SK-N-SH treated with all-trans-retinoic acid at 6 μM for 48 hours (cell line): Measurements from ENCODE around the gene MORC4.

ENCODE experiments used
- ATAC-seq: fragments of 200-7000 bp; cut with Tn5 transposase; 3 replicates; pipeline ENCODE4 v1.9.1; 2020; ENCODE audit warnings: mild to moderate bottlenecking, moderate library complexity
- ARNTL ChIP-seq: fragments of 450-650 bp; formaldehyde crosslinking; IDR thresholded peaks from 2 replicates; pipeline ENCODE4 v1.5.0; 2020; ENCODE audit warnings: low read depth, mild to moderate bottlenecking, moderate library complexity, borderline replicate concordance
- BACH2 ChIP-seq: fragments of 250-450 bp; sonication (Bioruptor Pico); IDR thresholded peaks from 2 replicates; pipeline ENCODE4 v1.9.0; 2021; ENCODE audit warnings: mild to moderate bottlenecking, borderline replicate concordance
- CREB5 ChIP-seq: fragments of 250-450 bp; sonication (Bioruptor Pico); IDR thresholded peaks from 2 replicates; pipeline ENCODE4 v1.5.1; 2020; ENCODE audit warnings: low read depth, mild to moderate bottlenecking, moderate library complexity
- CSDC2 ChIP-seq: fragments of 250-450 bp; sonication (Bioruptor Pico); IDR thresholded peaks from 2 replicates; pipeline ENCODE4 v1.5.0; 2020; ENCODE audit warnings: mild to moderate bottlenecking, moderate library complexity
- ESRRG ChIP-seq: fragments of 250-450 bp; sonication (Bioruptor Pico); IDR thresholded peaks from 2 replicates; pipeline ENCODE4 v1.6.1; 2021; ENCODE audit warnings: mild to moderate bottlenecking
- GLIS3 ChIP-seq: fragments of 250-450 bp; sonication (Bioruptor Pico); IDR thresholded peaks from 2 replicates; pipeline ENCODE4 v1.5.0; 2020; ENCODE audit warnings: mild to moderate bottlenecking, moderate library complexity
- ISL1 ChIP-seq: fragments of 250-450 bp; sonication (Bioruptor Pico); IDR thresholded peaks from 2 replicates; pipeline ENCODE4 v2.1.2; 2022; ENCODE audit warnings: mild to moderate bottlenecking, moderate library complexity
- OSR1 ChIP-seq: fragments of 250-450 bp; sonication (Bioruptor Pico); IDR thresholded peaks from 2 replicates; pipeline ENCODE4 v1.8.0; 2022; ENCODE audit warnings: moderate library complexity, mild to moderate bottlenecking, inconsistent platforms
- PATZ1 ChIP-seq: fragments of 250-450 bp; sonication (Bioruptor Pico); IDR thresholded peaks from 2 replicates; pipeline ENCODE4 v1.8.0; 2020; ENCODE audit warnings: mild to moderate bottlenecking, moderate library complexity, borderline replicate concordance
- PPARA ChIP-seq: fragments of 250-450 bp; sonication (Bioruptor Pico); IDR thresholded peaks from 2 replicates; pipeline ENCODE4 v1.5.0; 2020; ENCODE audit warnings: mild to moderate bottlenecking, borderline replicate concordance
- RARB ChIP-seq: fragments of 250-450 bp; sonication (Bioruptor Pico); IDR thresholded peaks from 2 replicates; pipeline ENCODE4 v1.8.0; 2021; ENCODE audit warnings: mild to moderate bottlenecking, moderate library complexity
- SNAI2 ChIP-seq: fragments of 250-450 bp; sonication (Bioruptor Pico); IDR thresholded peaks from 2 replicates; pipeline ENCODE4 v1.5.0; 2020; ENCODE audit warnings: mild to moderate bottlenecking, moderate library complexity
- TOX ChIP-seq: fragments of 250-450 bp; sonication (Bioruptor Pico); IDR thresholded peaks from 2 replicates; pipeline ENCODE4 v1.8.0; 2021; ENCODE audit warnings: mild to moderate bottlenecking, moderate library complexity, borderline replicate concordance
- TSHZ2 ChIP-seq: fragments of 250-450 bp; sonication (Bioruptor Pico); IDR thresholded peaks from 2 replicates; pipeline ENCODE4 v1.5.0; 2020; ENCODE audit warnings: mild to moderate bottlenecking, moderate library complexity
- ZC3H10 ChIP-seq: fragments of 250-450 bp; sonication (Bioruptor Pico); IDR thresholded peaks from 2 replicates; pipeline ENCODE4 v1.5.1; 2021; ENCODE audit warnings: mild to moderate bottlenecking, moderate library complexity
- ZFP3 ChIP-seq: fragments of 250-450 bp; sonication (Bioruptor Pico); IDR thresholded peaks from 2 replicates; pipeline ENCODE4 v1.5.0; 2020; ENCODE audit warnings: mild to moderate bottlenecking, moderate library complexity
- ZFP30 ChIP-seq: fragments of 450-650 bp; formaldehyde crosslinking; IDR thresholded peaks from 2 replicates; pipeline ENCODE4 v1.5.0; 2022; ENCODE audit warnings: mild to moderate bottlenecking, moderate library complexity
- ZNF565 ChIP-seq: fragments of 450-650 bp; formaldehyde crosslinking; conservative IDR thresholded peaks from 2 replicates; pipeline ENCODE4 v1.5.0; 2020; ENCODE audit warnings: low read depth, mild to moderate bottlenecking, moderate library complexity
- ZNF70 ChIP-seq: fragments of 450-650 bp; formaldehyde crosslinking; IDR thresholded peaks from 2 replicates; pipeline ENCODE4 v1.5.0; 2020; ENCODE audit warnings: mild to moderate bottlenecking, moderate library complexity
- TF ChIP-seq, protein P1 (sequence below): fragments of 250-450 bp; sonication (Bioruptor Pico); IDR thresholded peaks from 2 replicates; pipeline ENCODE4 v1.5.1; 2021; ENCODE audit warnings: mild to moderate bottlenecking, moderate library complexity
- TF ChIP-seq, protein P2 (sequence below): fragments of 250-450 bp; sonication (Bioruptor Pico); IDR thresholded peaks from 2 replicates; pipeline ENCODE4 v1.8.0; 2021; ENCODE audit warnings: low read depth, mild to moderate bottlenecking, moderate library complexity, borderline replicate concordance

Gene MORC4

DNA sequence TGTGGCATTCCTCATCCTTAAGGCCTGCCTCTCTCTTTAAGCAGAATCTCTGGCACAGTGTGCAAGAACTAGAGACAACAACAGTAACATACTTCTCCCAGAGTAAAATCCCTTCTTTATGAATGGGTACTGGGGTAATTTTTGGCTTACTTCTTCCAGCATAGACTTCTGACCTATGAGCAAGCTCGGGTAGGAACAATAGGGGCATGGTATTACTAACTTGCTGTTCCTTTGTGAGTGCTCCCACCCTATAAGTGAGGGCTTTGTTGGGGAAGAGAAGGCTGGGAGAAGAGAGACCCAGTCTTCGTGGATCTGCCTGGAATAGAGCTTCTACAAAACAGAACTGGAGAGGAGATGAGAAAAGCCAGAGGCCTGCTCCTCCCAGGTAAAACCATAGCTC is 49.6 kb downstream of the MORC4 start:
- TF ChIP-seq ESRRG (no peak), TSHZ2 (CRISPR knock-in tag) (no peak), PPARA (no peak), CREB5 (no peak), CSDC2 (CRISPR knock-in tag) (no peak), ZNF70 (no peak), ZFP3 (CRISPR knock-in tag) (no peak), GLIS3 (CRISPR knock-in tag) (no peak), ZNF565 (CRISPR knock-in tag) (no peak), SNAI2 (CRISPR knock-in tag) (no peak)
- ATAC-seq: no peak

GRCh38 chrX:106949366-106949765 is 50.6 kb downstream of the MORC4 start:
- ATAC-seq: no peak
- TF ChIP-seq, protein P1, sequence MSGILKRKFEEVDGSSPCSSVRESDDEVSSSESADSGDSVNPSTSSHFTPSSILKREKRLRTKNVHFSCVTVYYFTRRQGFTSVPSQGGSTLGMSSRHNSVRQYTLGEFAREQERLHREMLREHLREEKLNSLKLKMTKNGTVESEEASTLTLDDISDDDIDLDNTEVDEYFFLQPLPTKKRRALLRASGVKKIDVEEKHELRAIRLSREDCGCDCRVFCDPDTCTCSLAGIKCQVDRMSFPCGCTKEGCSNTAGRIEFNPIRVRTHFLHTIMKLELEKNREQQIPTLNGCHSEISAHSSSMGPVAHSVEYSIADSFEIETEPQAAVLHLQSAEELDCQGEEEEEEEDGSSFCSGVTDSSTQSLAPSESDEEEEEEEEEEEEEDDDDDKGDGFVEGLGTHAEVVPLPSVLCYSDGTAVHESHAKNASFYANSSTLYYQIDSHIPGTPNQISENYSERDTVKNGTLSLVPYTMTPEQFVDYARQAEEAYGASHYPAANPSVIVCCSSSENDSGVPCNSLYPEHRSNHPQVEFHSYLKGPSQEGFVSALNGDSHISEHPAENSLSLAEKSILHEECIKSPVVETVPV (CRISPR knock-in tag): no peak
- TF ChIP-seq ARNTL (CRISPR knock-in tag): no peak
- TF ChIP-seq BACH2 (CRISPR knock-in tag): no peak
- TF ChIP-seq GLIS3 (CRISPR knock-in tag): no peak
- no peak for TF ChIP-seq ISL1 (CRISPR knock-in tag)
- no peak for TF ChIP-seq TSHZ2 (CRISPR knock-in tag)
- no peak for TF ChIP-seq ZNF70
- TF ChIP-seq RARB: no peak
- TF ChIP-seq CSDC2 (CRISPR knock-in tag): no peak
- TF ChIP-seq OSR1 (CRISPR knock-in tag): no peak
- no peak for TF ChIP-seq TOX (CRISPR knock-in tag)
- TF ChIP-seq ZNF565 (CRISPR knock-in tag): no peak
- no peak for TF ChIP-seq PPARA
- TF ChIP-seq ESRRG: no peak
- no peak for TF ChIP-seq ZFP3 (CRISPR knock-in tag)
- no peak for TF ChIP-seq ZC3H10 (CRISPR knock-in tag)
- no peak for TF ChIP-seq ZFP30 (CRISPR knock-in tag)
- no peak for TF ChIP-seq PATZ1 (CRISPR knock-in tag)
- no peak for TF ChIP-seq CREB5
- TF ChIP-seq, protein P2, sequence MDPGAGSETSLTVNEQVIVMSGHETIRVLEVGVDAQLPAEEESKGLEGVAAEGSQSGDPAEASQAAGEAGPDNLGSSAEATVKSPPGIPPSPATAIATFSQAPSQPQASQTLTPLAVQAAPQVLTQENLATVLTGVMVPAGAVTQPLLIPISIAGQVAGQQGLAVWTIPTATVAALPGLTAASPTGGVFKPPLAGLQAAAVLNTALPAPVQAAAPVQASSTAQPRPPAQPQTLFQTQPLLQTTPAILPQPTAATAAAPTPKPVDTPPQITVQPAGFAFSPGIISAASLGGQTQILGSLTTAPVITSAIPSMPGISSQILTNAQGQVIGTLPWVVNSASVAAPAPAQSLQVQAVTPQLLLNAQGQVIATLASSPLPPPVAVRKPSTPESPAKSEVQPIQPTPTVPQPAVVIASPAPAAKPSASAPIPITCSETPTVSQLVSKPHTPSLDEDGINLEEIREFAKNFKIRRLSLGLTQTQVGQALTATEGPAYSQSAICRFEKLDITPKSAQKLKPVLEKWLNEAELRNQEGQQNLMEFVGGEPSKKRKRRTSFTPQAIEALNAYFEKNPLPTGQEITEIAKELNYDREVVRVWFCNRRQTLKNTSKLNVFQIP (CRISPR knock-in tag): no peak
